ENCODE results near the gene POLN.

GRCh38 chr4:2241003-2241402, 918 bp downstream of the POLN start:
- TF ChIP-seq REST (IDR thresholded peaks at IDR 0.05; ENCODE audit: insufficient read depth in 1 of 2, low read depth in 2 of 2, low read length in 2 of 2), result no peak
- no peak for TF ChIP-seq POLR2AphosphoS5 (IDR thresholded peaks at IDR 0.05; ENCODE audit: low read depth, low read length)
